Kidney (tissue), 14 donors: Measurements from ENCODE around the gene SRD5A1. TPM values are rescaled to one million over a fixed set of nuclear protein-coding genes. Genes with fewer than 3 reads are reported as not detected.

Source experiments
- DNase-seq, 5 donors: peaks; one replicate each; pipeline ENCODE4 v3.0.0-alpha.2; 2013 to 2020
- FAIRE-seq: peaks from 2 replicates; lab custom pipeline; 2012; peaks lifted over from hg19 to GRCh38; lab: Jason Lieb, UNC
- H3K27ac ChIP-seq, 2 donors: one replicate each; pipeline ENCODE4 v1.7.0; 2013; ENCODE audit warnings: low read depth in 2 of 2, low read length in 2 of 2, inconsistent platforms in 1 of 2
- H3K27me3 ChIP-seq: one replicate; pipeline ENCODE4 v1.7.1; 2013; ENCODE audit warnings: low read length, inconsistent platforms; ENCODE audit not compliant: control insufficient read depth, insufficient read depth
- H3K36me3 ChIP-seq, 3 donors: one replicate each; pipeline versions ENCODE4 v1.7.0 to v1.7.1; 2013; ENCODE audit warnings: low read length in 3 of 3, control low read depth in 1 of 3, inconsistent platforms in 1 of 3; ENCODE audit not compliant: insufficient read depth in 3 of 3, control insufficient read depth in 2 of 3
- H3K4me1 ChIP-seq, 3 donors: one replicate each; pipeline versions ENCODE4 v1.7.0 to v1.7.1; 2013; ENCODE audit warnings: low read length in 3 of 3, inconsistent platforms in 1 of 3, low read depth in 1 of 3; ENCODE audit not compliant: control insufficient read depth in 2 of 3, insufficient read depth in 2 of 3
- H3K4me3 ChIP-seq, 3 donors: one replicate each; pipeline versions ENCODE4 v1.7.0 to v1.8.1; 2013; ENCODE audit warnings: low read length in 3 of 3, control low read depth in 1 of 3, inconsistent platforms in 1 of 3
- H3K9ac ChIP-seq, 3 donors: one replicate each; pipeline versions ENCODE4 v1.7.0 to v1.7.1; 2013; ENCODE audit warnings: low read length in 3 of 3, control low read depth in 1 of 3, inconsistent platforms in 1 of 3
- H3K9me3 ChIP-seq, 3 donors: one replicate each; pipeline versions ENCODE4 v1.7.0 to v1.7.1; 2013; ENCODE audit warnings: low read length in 3 of 3, control low read depth in 1 of 3, inconsistent platforms in 1 of 3; ENCODE audit not compliant: control insufficient read depth in 2 of 3, insufficient read depth in 1 of 3
- CTCF ChIP-seq: IDR thresholded peaks from 3 replicates; pipeline ENCODE4 v1.5.1; 2012; ENCODE audit warnings: mild to moderate bottlenecking, moderate library complexity, borderline replicate concordance; ENCODE audit not compliant: insufficient read depth; ENCODE audit errors: extremely low read depth
- intact Hi-C: fragments of 100-400 bp; cut with DNase I; formaldehyde crosslinking; loops from one replicate; pipeline ENCODE4 v1.11.1; 2022
- polyA plus RNA-seq: library from polyadenylated mRNA; stranded (reverse); fragments of 350-450 nt; fragmentation: Illumina TruSeq; extraction: RNeasy Lipid Tissue Mini Kit (QIAGEN cat#74804); gene quantifications from one replicate; pipeline ENCODE4 v1.2.3, GENCODE V29; 2014; ENCODE audit warnings: low read depth, low replicate concordance; ENCODE audit not compliant: insufficient read depth
- total RNA-seq: library from RNA; stranded (reverse); fragmentation: NEBNext Ultra II Directional; extraction: Animal tissue kit (Norgen Biotek cat#: 25700); gene quantifications from one replicate; pipeline ENCODE4 v1.2.1, GENCODE V29; 2021
- donor health status: control.
- donor health status: control.
- donor health status: control.
- donor health status: control.
- donor health status: control.
- donor health status: DM: yes; HTN: yes; CAD: no.
- donor health status: Normal renal cell carcinoma (clear cell type).

SRD5A1 gene
- total and polyA plus RNA-seq, 2 donors from 2014 or later, result 6.5 to 13.1 TPM

DNA sequence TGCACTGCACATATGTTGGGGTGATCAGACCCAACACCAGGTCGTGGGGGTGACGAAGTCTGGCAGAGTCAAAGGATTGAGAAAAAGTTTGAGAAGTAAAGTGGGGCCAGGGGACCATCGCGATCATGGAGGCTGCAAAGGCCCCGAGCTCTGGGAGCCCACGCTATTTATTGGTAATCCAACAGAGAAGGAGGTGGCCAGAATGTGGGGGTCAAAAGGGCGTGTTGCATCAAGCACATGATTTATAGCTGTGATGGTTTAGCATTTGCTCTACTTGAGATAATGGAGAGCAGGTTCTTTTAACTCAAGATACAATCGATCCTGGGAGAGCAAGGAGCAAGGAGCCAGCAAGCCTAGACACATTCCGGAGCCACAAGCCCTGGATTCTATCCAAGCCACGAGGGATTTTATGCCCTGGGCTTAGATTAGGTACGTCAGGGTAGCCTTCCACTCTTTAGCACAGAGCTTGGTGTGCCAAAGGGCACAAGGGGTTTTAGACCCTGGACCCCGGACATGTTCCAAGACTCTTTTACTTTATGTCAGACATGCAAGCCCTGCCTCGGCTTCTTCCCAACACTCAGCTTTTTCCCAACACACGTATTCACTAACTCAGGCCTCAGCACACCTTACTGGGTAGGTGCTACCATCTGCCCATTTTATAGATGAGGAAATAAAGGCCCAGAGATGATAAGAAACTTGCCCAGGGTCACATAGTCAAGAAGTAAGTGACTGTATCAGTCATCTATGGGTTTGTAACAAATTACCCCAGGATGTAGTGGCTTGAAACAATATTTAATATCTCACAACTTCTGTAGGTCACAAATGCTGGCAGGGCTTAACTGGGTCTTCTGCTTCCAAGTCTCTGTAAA lies 39.9 kb upstream of the SRD5A1 start:
- H3K9ac ChIP-seq, result no peak overlapping the region
- H3K4me1 ChIP-seq, result no peaks in the 10 kb centered on the region
- no peak for FAIRE-seq

DNA sequence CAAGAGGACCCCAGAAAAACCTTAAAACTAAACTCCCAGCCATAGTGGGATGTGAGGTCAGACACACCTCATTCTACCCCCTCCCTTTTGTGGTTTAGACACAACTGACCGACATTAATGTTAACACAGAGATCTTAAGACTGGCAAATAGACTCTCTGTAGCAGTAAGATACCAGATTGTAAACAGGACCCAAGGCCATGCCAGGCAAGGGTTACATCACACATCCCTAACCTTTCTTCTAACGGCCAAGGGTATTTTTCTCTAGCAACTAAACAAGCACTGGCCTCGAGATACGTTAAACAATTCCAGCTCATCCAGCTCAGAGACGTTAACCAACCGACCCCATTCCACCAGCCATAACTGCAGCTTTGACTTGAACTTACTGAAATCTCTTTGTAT lies 39.2 kb upstream of the SRD5A1 start:
- H3K36me3 ChIP-seq, result peaks cover 2 to 10% (median 6%) of the 10 kb centered on the region in 3 donors
- H3K9ac ChIP-seq, result no peak overlapping the region
- no peak for FAIRE-seq
- no peak for DNase-seq
- no peaks in the 10 kb centered on the region for H3K27me3 ChIP-seq
- no peaks in the 10 kb centered on the region for H3K4me1 ChIP-seq
- intact Hi-C loops, result no loop called here
- no peak overlapping the region for H3K27ac ChIP-seq
- H3K4me3 ChIP-seq, result no peak overlapping the region
- no peak for TF ChIP-seq CTCF
- no peaks in the 10 kb centered on the region for H3K9me3 ChIP-seq

More for the DNA sequence above, 39.9 kb upstream of the SRD5A1 start:
- DNase-seq, result no peak
- no peaks in the 10 kb centered on the region for H3K9me3 ChIP-seq
- H3K36me3 ChIP-seq, result peaks cover 2 to 6% (median 3%) of the 10 kb centered on the region in 3 donors
- no peak overlapping the region for H3K27ac ChIP-seq
- intact Hi-C loops, result no loop called here
- H3K4me3 ChIP-seq, result no peak overlapping the region
- TF ChIP-seq CTCF, result no peak
- H3K27me3 ChIP-seq, result no peaks in the 10 kb centered on the region

DNA sequence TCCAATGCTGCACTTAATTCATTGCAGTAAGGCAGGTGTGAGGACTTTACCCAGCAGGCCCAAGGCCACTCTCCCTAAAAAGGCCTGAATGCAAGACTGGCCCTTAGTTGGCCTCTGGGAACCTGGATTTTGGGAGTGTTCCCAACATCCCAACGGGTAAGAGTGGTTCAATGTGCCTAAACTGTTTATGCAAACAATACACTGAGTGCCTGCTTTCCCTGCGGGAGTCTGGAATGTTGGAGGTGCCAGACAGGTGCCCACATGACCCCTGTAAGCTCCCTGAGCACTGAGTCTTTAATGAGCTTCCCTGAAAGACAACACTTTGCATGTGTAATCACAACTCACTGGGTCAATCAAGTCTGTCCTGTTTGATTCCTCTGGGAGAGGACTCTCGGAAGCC lies 37.8 kb upstream of the SRD5A1 start:
- Histone ChIP-seq H3K9ac (no peak overlapping the region), H3K4me3 (no peak overlapping the region), H3K4me1 (no peaks in the 10 kb centered on the region), H3K27me3 (no peaks in the 10 kb centered on the region), H3K36me3 (peaks cover 2 to 14% (median 6%) of the 10 kb centered on the region in 3 donors), H3K9me3 (no peaks in the 10 kb centered on the region), H3K27ac (no peak overlapping the region)
- FAIRE-seq (no peak), DNase-seq (no peak)
- TF ChIP-seq CTCF, result no peak
- intact Hi-C loops, result no loop called here
